ENCODE data around the gene ALPI. TPM values are rescaled to one million over a fixed set of nuclear protein-coding genes. Genes with fewer than 3 reads are reported as not detected.

ALPI gene
- total and polyA plus RNA-seq, 2 donors (not counting 1 experiment from before 2014, with no cell fraction given), result not detected

GRCh38 chr2:232418056-232418455, 37.9 kb upstream of the ALPI start:
- ChIA-PET POLR2A (no interaction called here), CTCF (no interaction called here)
- Mint-ChIP-seq H3K4me1 (peaks cover 18% of the 10 kb centered on the region), H3K27ac (no peak overlapping the region), H3K9me3 (ENCODE audit: insufficient read depth) (no peaks in the 10 kb centered on the region), H3K27me3 (peaks cover 45% of the 10 kb centered on the region), H3K4me3 (peak overlapping the region; percentile 61)
- no peaks in the 10 kb centered on the region for H3K79me2 ChIP-seq (ENCODE audit: control insufficient read depth, insufficient read depth, low read length)
- 89% methylated on average over 6 of the region's 6 CpGs for WGBS (ENCODE audit: insufficient coverage)
- intact Hi-C loops (cut with micrococcal nuclease), result no loop called here
- DNase-seq (no peak), ATAC-seq (ENCODE audit: low read depth) (no peak)
- no peak overlapping the region for H3K4me2 ChIP-seq (replicated peaks; ENCODE audit: low read depth, low read length, poor library complexity, severe bottlenecking)
- no peaks in the 10 kb centered on the region for H3K36me3 ChIP-seq (replicated peaks in 1 of 2; ENCODE audit: control extremely low read depth in 1 of 2, control insufficient read depth in 1 of 2, extremely low read depth in 1 of 2, insufficient read depth in 2 of 2, low read length in 1 of 2)
- H4K20me1 ChIP-seq (ENCODE audit: control insufficient read depth, insufficient read depth, low read length, poor library complexity, severe bottlenecking), result no peaks in the 10 kb centered on the region
- H3K27ac ChIP-seq (ENCODE audit: low read length in 2 of 2), result no peak overlapping the region
- TF ChIP-seq, protein P1, sequence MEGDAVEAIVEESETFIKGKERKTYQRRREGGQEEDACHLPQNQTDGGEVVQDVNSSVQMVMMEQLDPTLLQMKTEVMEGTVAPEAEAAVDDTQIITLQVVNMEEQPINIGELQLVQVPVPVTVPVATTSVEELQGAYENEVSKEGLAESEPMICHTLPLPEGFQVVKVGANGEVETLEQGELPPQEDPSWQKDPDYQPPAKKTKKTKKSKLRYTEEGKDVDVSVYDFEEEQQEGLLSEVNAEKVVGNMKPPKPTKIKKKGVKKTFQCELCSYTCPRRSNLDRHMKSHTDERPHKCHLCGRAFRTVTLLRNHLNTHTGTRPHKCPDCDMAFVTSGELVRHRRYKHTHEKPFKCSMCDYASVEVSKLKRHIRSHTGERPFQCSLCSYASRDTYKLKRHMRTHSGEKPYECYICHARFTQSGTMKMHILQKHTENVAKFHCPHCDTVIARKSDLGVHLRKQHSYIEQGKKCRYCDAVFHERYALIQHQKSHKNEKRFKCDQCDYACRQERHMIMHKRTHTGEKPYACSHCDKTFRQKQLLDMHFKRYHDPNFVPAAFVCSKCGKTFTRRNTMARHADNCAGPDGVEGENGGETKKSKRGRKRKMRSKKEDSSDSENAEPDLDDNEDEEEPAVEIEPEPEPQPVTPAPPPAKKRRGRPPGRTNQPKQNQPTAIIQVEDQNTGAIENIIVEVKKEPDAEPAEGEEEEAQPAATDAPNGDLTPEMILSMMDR (IDR thresholded peaks at IDR 0.05), result no peak
- no peak for TF ChIP-seq EZH2 (IDR thresholded peaks at IDR 0.05; ENCODE audit: borderline replicate concordance, insufficient read depth, low read depth, low read length, poor library complexity, severe bottlenecking)
- H3K27me3 ChIP-seq (replicated peaks in 1 of 4; ENCODE audit: control extremely low read depth in 1 of 4, control insufficient read depth in 3 of 4, insufficient read depth in 4 of 4, low read length in 3 of 4), result peaks cover 0 to 46% (median 13%) of the 10 kb centered on the region in 4 experiments
- H3K9me3 ChIP-seq (ENCODE audit: control extremely low read depth in 1 of 3, control insufficient read depth in 2 of 3, insufficient read depth in 1 of 3, low read length in 2 of 3), result peaks cover 0 to 19% (median 9%) of the 10 kb centered on the region in 3 donors
- no peak overlapping the region for H3K9ac ChIP-seq (ENCODE audit: low read length)
- no peak overlapping the region for H2AFZ ChIP-seq (ENCODE audit: insufficient read depth, low read depth, low read length, poor library complexity, severe bottlenecking)
- no peak overlapping the region for H3K4me3 ChIP-seq (ENCODE audit: control extremely low read depth in 1 of 5, extremely low read depth in 1 of 5, insufficient read depth in 1 of 5, low read depth in 2 of 5, low read length in 4 of 5)
- H3K4me1 ChIP-seq (ENCODE audit: control insufficient read depth in 2 of 2, insufficient read depth in 2 of 2, low read length in 2 of 2), result peaks cover 17 to 19% of the 10 kb centered on the region in 2 donors

DNA sequence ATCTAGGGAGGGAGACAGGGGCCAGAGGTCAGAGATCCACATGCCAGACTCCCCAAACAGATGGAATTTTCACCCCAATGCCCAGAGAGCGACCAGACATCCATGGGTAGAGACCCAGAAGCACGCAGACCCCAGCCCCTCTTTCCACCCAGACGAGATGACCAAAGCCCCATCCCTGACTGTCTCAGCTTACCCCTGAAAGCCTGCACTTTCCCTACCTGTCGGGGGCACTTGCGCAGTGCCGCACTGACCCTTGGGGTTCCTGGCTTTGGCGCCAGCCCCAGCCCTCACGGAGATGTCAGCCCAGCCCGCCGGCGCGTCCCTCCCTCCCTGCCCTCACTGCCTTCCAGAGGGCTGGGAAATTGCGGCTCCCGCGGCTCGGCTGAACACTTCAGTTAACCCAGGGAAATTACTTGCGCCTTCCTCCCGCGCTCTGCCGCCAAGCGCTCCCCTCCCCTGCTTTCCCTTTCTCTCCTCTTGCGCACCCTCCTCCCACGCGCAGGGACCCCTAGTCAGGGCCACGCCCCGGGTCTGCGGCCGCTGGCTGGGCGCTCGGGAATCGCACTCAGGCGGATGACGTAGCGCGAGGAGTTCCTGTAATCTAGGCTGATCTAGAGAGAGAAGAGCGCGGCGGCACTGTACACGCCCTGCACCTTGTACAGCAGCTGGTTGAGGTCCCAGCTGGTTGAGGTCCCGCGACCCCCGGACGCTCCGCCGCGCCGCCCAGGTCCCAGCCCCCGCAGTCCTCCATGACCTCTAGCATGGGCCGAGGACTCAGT, 37.3 kb upstream of the ALPI start:
- TF ChIP-seq, protein P1 (IDR thresholded peaks at IDR 0.05), result no peak
- no peak for TF ChIP-seq EZH2 (IDR thresholded peaks at IDR 0.05; ENCODE audit: borderline replicate concordance, insufficient read depth, low read depth, low read length, poor library complexity, severe bottlenecking)
- POLR2A ChIA-PET, result no interaction called here
- no peak for ATAC-seq (ENCODE audit: low read depth)
- Histone ChIP-seq H3K79me2 (ENCODE audit: control insufficient read depth, insufficient read depth, low read length) (no peaks in the 10 kb centered on the region), H3K9ac (ENCODE audit: low read length) (peak overlapping the region; percentile 15), H4K20me1 (ENCODE audit: control insufficient read depth, insufficient read depth, low read length, poor library complexity, severe bottlenecking) (no peaks in the 10 kb centered on the region), H3K27me3 (replicated peaks in 1 of 4; ENCODE audit: control extremely low read depth in 1 of 4, control insufficient read depth in 3 of 4, insufficient read depth in 4 of 4, low read length in 3 of 4) (peaks cover 0 to 46% (median 13%) of the 10 kb centered on the region in 4 experiments), H3K36me3 (replicated peaks in 1 of 2; ENCODE audit: control extremely low read depth in 1 of 2, control insufficient read depth in 1 of 2, extremely low read depth in 1 of 2, insufficient read depth in 2 of 2, low read length in 1 of 2) (no peaks in the 10 kb centered on the region), H2AFZ (ENCODE audit: insufficient read depth, low read depth, low read length, poor library complexity, severe bottlenecking) (peak overlapping the region; percentile 28), H3K27ac (ENCODE audit: low read length in 2 of 2) (no peak overlapping the region), H3K9me3 (ENCODE audit: control extremely low read depth in 1 of 3, control insufficient read depth in 2 of 3, insufficient read depth in 1 of 3, low read length in 2 of 3) (peaks cover 0 to 19% (median 9%) of the 10 kb centered on the region in 3 donors), H3K4me1 (ENCODE audit: control insufficient read depth in 2 of 2, insufficient read depth in 2 of 2, low read length in 2 of 2) (peaks cover 17 to 19% of the 10 kb centered on the region in 2 donors), H3K4me3 (ENCODE audit: control extremely low read depth in 1 of 5, extremely low read depth in 1 of 5, insufficient read depth in 1 of 5, low read depth in 2 of 5, low read length in 4 of 5) (no peak overlapping the region), H3K4me2 (replicated peaks; ENCODE audit: low read depth, low read length, poor library complexity, severe bottlenecking) (peak overlapping the region; percentile 56)
- Mint-ChIP-seq H3K4me3 (peak overlapping the region; percentile 61), H3K9me3 (ENCODE audit: insufficient read depth) (no peaks in the 10 kb centered on the region), H3K4me1 (peaks cover 12% of the 10 kb centered on the region), H3K27ac (no peak overlapping the region), H3K27me3 (peaks cover 45% of the 10 kb centered on the region)
- CTCF ChIA-PET, result no interaction called here
- WGBS (ENCODE audit: insufficient coverage), result 6% methylated on average over 49 of the region's 49 CpGs
- intact Hi-C loops (cut with micrococcal nuclease), result no loop called here
- no peak for DNase-seq

Measured in B cell (primary cell).